ENCODE results near the gene BMP7.

DNA sequence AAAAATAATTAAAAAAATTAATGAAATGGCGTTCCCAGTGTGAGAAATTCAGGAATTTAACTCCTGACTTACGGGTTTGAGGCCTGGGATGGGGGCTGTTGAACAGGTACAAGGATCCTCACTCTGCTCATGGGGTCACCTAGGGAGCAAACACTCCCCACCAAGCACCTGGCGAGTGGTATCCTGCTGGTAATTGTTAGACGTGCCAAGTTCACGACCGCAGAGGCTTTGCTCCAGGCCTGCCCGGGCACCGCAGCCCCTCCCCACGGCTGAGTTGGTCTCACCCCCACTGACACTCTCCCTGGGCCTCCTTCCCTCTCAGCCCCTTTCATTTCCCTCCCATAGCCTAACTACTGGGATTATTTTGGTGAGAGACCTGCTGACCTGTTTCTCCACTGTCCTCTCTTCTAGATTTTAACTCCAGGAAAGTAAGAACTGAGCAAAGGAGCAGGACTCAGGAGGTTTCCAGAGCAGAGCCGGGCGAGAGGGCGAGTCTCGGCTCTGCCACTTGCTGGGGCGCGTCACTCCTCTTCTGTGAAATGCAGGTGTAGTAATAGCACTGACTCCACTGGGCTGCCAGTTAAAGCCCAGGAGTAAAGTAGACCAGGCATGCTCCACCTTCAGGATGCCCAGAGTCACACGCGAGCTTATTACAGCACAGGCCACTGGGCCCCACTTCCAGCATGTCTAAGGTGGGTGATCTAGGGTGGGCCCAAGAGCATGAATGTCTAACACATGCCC lies 22.8 kb downstream of the BMP7 start:
- TF ChIP-seq, protein P1, sequence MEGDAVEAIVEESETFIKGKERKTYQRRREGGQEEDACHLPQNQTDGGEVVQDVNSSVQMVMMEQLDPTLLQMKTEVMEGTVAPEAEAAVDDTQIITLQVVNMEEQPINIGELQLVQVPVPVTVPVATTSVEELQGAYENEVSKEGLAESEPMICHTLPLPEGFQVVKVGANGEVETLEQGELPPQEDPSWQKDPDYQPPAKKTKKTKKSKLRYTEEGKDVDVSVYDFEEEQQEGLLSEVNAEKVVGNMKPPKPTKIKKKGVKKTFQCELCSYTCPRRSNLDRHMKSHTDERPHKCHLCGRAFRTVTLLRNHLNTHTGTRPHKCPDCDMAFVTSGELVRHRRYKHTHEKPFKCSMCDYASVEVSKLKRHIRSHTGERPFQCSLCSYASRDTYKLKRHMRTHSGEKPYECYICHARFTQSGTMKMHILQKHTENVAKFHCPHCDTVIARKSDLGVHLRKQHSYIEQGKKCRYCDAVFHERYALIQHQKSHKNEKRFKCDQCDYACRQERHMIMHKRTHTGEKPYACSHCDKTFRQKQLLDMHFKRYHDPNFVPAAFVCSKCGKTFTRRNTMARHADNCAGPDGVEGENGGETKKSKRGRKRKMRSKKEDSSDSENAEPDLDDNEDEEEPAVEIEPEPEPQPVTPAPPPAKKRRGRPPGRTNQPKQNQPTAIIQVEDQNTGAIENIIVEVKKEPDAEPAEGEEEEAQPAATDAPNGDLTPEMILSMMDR (IDR thresholded peaks at IDR 0.05) = no peak
- no peak for TF ChIP-seq POLR2A (IDR thresholded peaks at IDR 0.05)
